Mesenchymal stem cell (in vitro differentiated cells and primary cell): ENCODE measurements around the gene AFG1L.

Source experiments
- DNase-seq: peaks from one replicate; pipeline ENCODE4 v3.0.0-alpha.2; 2013
- H2AFZ ChIP-seq: one replicate; pipeline ENCODE4 v1.6.1; 2013; ENCODE audit warnings: low read depth, mild to moderate bottlenecking, control low read depth, inconsistent platforms, low read length, moderate library complexity
- H2AK5ac ChIP-seq: 2 replicates; pipeline ENCODE4 v1.6.1; 2013; ENCODE audit warnings: low read length, moderate library complexity, mild to moderate bottlenecking, inconsistent platforms; ENCODE audit not compliant: severe bottlenecking
- H2BK120ac ChIP-seq: one replicate; pipeline ENCODE4 v1.6.1; 2013; ENCODE audit warnings: low read depth, mild to moderate bottlenecking, inconsistent platforms, low read length, moderate library complexity
- H2BK12ac ChIP-seq, 2 experiments: one replicate each; pipeline ENCODE4 v1.6.1; 2013; ENCODE audit warnings: inconsistent platforms in 2 of 2, low read length in 2 of 2, mild to moderate bottlenecking in 2 of 2, moderate library complexity in 2 of 2, control low read depth in 1 of 2
- H2BK15ac ChIP-seq: one replicate; pipeline ENCODE4 v1.6.1; 2013; ENCODE audit warnings: mild to moderate bottlenecking, low read depth, inconsistent platforms; ENCODE audit not compliant: poor library complexity, severe bottlenecking
- H2BK5ac ChIP-seq: 2 replicates; pipeline ENCODE4 v1.6.1; 2013; ENCODE audit warnings: low read depth, mild to moderate bottlenecking, low read length, control low read depth, inconsistent platforms; ENCODE audit not compliant: poor library complexity, severe bottlenecking
- H3K14ac ChIP-seq, 2 experiments: one replicate each; pipeline ENCODE4 v1.6.1; 2013; ENCODE audit warnings: inconsistent platforms in 2 of 2, low read length in 2 of 2, control low read depth in 1 of 2, mild to moderate bottlenecking in 1 of 2, moderate library complexity in 1 of 2
- H3K18ac ChIP-seq, 2 experiments: one replicate each; pipeline ENCODE4 v1.6.1; 2013; ENCODE audit warnings: inconsistent platforms in 2 of 2, low read length in 2 of 2, control low read depth in 1 of 2, low read depth in 1 of 2, mild to moderate bottlenecking in 1 of 2
- H3K23ac ChIP-seq, 2 experiments: one replicate each; pipeline ENCODE4 v1.6.1; 2013; ENCODE audit warnings: inconsistent platforms in 2 of 2, low read length in 2 of 2, mild to moderate bottlenecking in 2 of 2, moderate library complexity in 2 of 2, control low read depth in 1 of 2
- H3K27ac ChIP-seq: 2 replicates; pipeline ENCODE4 v1.5.1; 2013; ENCODE audit warnings: mild to moderate bottlenecking, moderate library complexity, low read length, control low read depth, inconsistent platforms; ENCODE audit not compliant: poor library complexity, severe bottlenecking
- H3K27me3 ChIP-seq, 2 experiments: 2 replicates each; pipeline versions ENCODE4 v1.6.1 to v1.7.0; 2013; ENCODE audit warnings: low read length in 2 of 2, mild to moderate bottlenecking in 2 of 2, moderate library complexity in 2 of 2, control low read depth in 1 of 2, inconsistent platforms in 1 of 2; ENCODE audit not compliant: control insufficient read depth in 1 of 2, insufficient read depth in 1 of 2
- H3K36me3 ChIP-seq, 2 experiments: 2 replicates each; pipeline versions ENCODE4 v1.6.1 to v1.7.0; 2013; ENCODE audit warnings: low read length in 2 of 2, control low read depth in 1 of 2, inconsistent platforms in 1 of 2, low read depth in 1 of 2, mild to moderate bottlenecking in 1 of 2; ENCODE audit not compliant: insufficient read depth in 2 of 2, control insufficient read depth in 1 of 2
- H3K4ac ChIP-seq, 2 experiments: one replicate each; pipeline ENCODE4 v1.6.1; 2013; ENCODE audit warnings: inconsistent platforms in 2 of 2, low read length in 2 of 2, mild to moderate bottlenecking in 2 of 2, moderate library complexity in 2 of 2, control low read depth in 1 of 2, low read depth in 1 of 2
- H3K4me1 ChIP-seq: 2 replicates; pipeline ENCODE4 v1.6.1; 2013; ENCODE audit warnings: low read depth, low read length, control low read depth; ENCODE audit not compliant: control insufficient read depth, insufficient read depth
- H3K4me2 ChIP-seq: 2 replicates; pipeline ENCODE4 v1.6.1; 2013; ENCODE audit warnings: low read length, mild to moderate bottlenecking, inconsistent platforms; ENCODE audit not compliant: poor library complexity, severe bottlenecking
- H3K4me3 ChIP-seq, 2 experiments: 2 replicates each; pipeline versions ENCODE4 v1.5.1 to v1.7.0; 2013; ENCODE audit warnings: low read length in 2 of 2, mild to moderate bottlenecking in 2 of 2, control low read depth in 1 of 2, low read depth in 1 of 2; ENCODE audit not compliant: insufficient read depth in 1 of 2
- H3K79me1 ChIP-seq: replicated peaks from 2 replicates; pipeline ENCODE4 v1.6.1; 2013; ENCODE audit warnings: mild to moderate bottlenecking, control low read depth, low read length, inconsistent platforms; ENCODE audit not compliant: poor library complexity, severe bottlenecking
- H3K9ac ChIP-seq: 2 replicates; pipeline ENCODE4 v1.7.0; 2013; ENCODE audit warnings: mild to moderate bottlenecking, low read length, moderate library complexity
- H3K9me3 ChIP-seq: 2 replicates; pipeline ENCODE4 v1.7.0; 2013; ENCODE audit warnings: mild to moderate bottlenecking, low read length; ENCODE audit not compliant: control insufficient read depth
- H4K8ac ChIP-seq: one replicate; pipeline ENCODE4 v1.6.1; 2013; ENCODE audit warnings: inconsistent platforms, mild to moderate bottlenecking, low read length, moderate library complexity
- H4K91ac ChIP-seq: one replicate; pipeline ENCODE4 v1.6.1; 2013; ENCODE audit warnings: mild to moderate bottlenecking, low read length, inconsistent platforms
- WGBS: methylation state at CpG from one replicate; pipeline ENCODE4 v1.1.7; 2013; ENCODE audit warnings: mixed read lengths; 5-methylcytosine and 5-hydroxymethylcytosine counted together

Gene AFG1L

DNA sequence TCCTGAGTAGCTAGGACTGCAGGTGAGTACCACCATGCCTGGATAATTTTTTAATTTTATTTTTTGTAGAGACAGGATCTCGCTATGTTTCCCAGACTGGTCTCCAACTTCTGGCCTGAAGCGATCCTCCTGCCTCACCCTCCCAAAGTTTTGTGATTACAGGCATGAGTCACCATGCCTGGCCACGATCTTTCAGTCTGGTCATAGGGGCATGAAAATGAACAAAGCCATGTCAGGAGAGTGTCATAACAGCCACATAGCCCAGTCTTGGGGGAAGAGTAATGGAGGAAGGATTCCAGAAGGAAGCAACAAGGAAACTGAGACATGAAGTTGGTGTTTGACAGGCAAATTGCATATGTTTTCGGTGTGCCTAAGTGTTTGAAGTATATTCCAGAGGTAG lies 17.0 kb upstream of the AFG1L start:
- Histone ChIP-seq H2BK5ac (no peak overlapping the region), H3K9me3 (no peaks in the 10 kb centered on the region), H3K4ac (no peak overlapping the region), H3K23ac (no peak overlapping the region), H3K79me1 (no peaks in the 10 kb centered on the region), H3K4me1 (no peaks in the 10 kb centered on the region), H2AFZ (no peak overlapping the region), H2AK5ac (no peak overlapping the region), H3K4me2 (no peak overlapping the region), H3K14ac (no peak overlapping the region), H3K18ac (no peak overlapping the region), H3K4me3 (no peak overlapping the region), H3K9ac (no peak overlapping the region), H4K8ac (no peak overlapping the region), H2BK12ac (no peak overlapping the region), H2BK15ac (no peak overlapping the region), H3K36me3 (no peaks in the 10 kb centered on the region), H2BK120ac (no peak overlapping the region), H4K91ac (no peak overlapping the region), H3K27ac (no peak overlapping the region), H3K27me3 (no peaks in the 10 kb centered on the region)
- 67% methylated on average over 4 of the region's 4 CpGs for WGBS
- DNase-seq: no peak

DNA sequence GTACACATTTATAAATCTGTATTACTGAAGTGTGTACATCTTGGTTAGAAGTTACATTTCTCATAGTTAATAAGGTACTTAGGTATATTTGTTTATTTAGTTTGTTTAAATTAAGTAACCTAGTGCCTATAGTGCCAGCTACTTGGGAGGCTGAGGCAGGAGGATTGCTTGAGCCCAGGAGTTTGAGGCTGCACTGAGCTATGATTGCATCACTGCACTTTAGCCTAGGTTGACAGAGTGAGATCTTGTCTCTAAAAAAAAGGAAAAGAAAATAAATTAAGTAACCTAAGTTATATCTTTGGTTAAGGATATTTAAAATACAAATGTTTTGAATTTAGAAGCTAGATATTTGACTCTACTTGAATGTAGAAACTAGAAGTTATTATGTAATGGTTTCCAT lies 9.5 kb upstream of the AFG1L start:
- no peaks in the 10 kb centered on the region for H3K9me3 ChIP-seq
- no peaks in the 10 kb centered on the region for H3K79me1 ChIP-seq
- no peaks in the 10 kb centered on the region for H3K27me3 ChIP-seq
- no peaks in the 10 kb centered on the region for H3K4me1 ChIP-seq
- no peak overlapping the region for H2BK12ac ChIP-seq
- H3K4me2 ChIP-seq: no peak overlapping the region
- H2AK5ac ChIP-seq: no peak overlapping the region
- H3K4me3 ChIP-seq: no peak overlapping the region
- no peak overlapping the region for H3K4ac ChIP-seq
- H3K27ac ChIP-seq: no peak overlapping the region
- H4K91ac ChIP-seq: no peak overlapping the region
- H3K14ac ChIP-seq: no peak overlapping the region
- no peak overlapping the region for H4K8ac ChIP-seq
- DNase-seq: no peak
- no peak overlapping the region for H2AFZ ChIP-seq
- H3K36me3 ChIP-seq: no peaks in the 10 kb centered on the region
- H2BK15ac ChIP-seq: no peak overlapping the region
- no peak overlapping the region for H2BK5ac ChIP-seq
- H3K18ac ChIP-seq: no peak overlapping the region
- no peak overlapping the region for H3K9ac ChIP-seq
- no peak overlapping the region for H3K23ac ChIP-seq
- H2BK120ac ChIP-seq: no peak overlapping the region

DNA sequence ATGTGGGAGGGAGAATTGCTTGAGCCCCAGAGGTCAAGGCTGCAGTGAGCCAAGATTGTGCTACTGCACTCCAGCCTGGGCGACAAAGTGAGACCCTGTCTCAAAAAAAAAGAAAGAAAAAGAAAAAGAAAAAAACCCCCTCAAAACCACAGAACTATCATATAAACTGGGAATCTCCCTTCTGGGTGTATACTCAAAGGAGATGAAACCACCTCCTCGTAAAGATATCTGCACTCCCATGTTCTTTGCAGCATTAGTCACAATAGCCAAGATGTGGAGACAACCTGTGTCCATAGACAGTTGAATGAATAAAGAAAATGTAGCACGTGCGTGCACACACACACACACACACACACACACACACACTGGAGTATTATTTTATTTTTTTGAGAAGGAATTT lies 8.5 kb upstream of the AFG1L start:
- H3K4ac ChIP-seq: no peak overlapping the region
- H2BK12ac ChIP-seq: no peak overlapping the region
- no peaks in the 10 kb centered on the region for H3K9me3 ChIP-seq
- H4K91ac ChIP-seq: no peak overlapping the region
- no peak for DNase-seq
- no peak overlapping the region for H3K4me3 ChIP-seq
- H3K36me3 ChIP-seq: no peaks in the 10 kb centered on the region
- no peak overlapping the region for H3K18ac ChIP-seq
- H3K23ac ChIP-seq: no peak overlapping the region
- H4K8ac ChIP-seq: no peak overlapping the region
- H3K4me1 ChIP-seq: no peaks in the 10 kb centered on the region
- 80% methylated on average over 2 of the region's 4 CpGs for WGBS
- no peaks in the 10 kb centered on the region for H3K27me3 ChIP-seq
- H2BK5ac ChIP-seq: no peak overlapping the region
- no peaks in the 10 kb centered on the region for H3K79me1 ChIP-seq
- H3K9ac ChIP-seq: no peak overlapping the region
- H2AK5ac ChIP-seq: no peak overlapping the region
- no peak overlapping the region for H2AFZ ChIP-seq
- H3K27ac ChIP-seq: no peak overlapping the region
- no peak overlapping the region for H3K14ac ChIP-seq
- no peak overlapping the region for H2BK120ac ChIP-seq
- no peak overlapping the region for H3K4me2 ChIP-seq
- no peak overlapping the region for H2BK15ac ChIP-seq

DNA sequence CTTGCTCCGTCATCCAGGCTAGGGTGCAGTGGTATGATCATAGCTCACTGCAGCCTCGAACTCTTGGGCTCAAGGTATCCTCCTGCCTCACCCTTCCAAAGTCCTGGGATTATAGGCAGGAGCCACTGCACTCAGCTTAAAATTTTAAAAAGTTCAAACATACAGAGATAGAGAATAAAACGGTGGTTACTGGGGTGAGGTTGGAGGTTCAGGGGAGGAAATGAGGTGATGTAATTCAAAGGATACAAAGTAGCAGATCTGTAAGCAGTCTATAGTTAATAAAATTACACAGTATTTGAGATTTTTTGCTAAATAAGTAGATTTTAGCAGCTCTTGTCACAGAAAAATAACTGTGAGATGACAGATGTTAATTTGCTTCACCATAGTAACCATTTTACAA lies 7.5 kb upstream of the AFG1L start:
- H4K91ac ChIP-seq: no peak overlapping the region
- no peak overlapping the region for H2BK12ac ChIP-seq
- 95% methylated on average over 3 of the region's 3 CpGs for WGBS
- no peak for DNase-seq
- no peak overlapping the region for H3K23ac ChIP-seq
- H3K4me3 ChIP-seq: no peak overlapping the region
- H2BK5ac ChIP-seq: no peak overlapping the region
- no peak overlapping the region for H2AFZ ChIP-seq
- H3K9me3 ChIP-seq: no peaks in the 10 kb centered on the region
- H3K27me3 ChIP-seq: no peaks in the 10 kb centered on the region
- H4K8ac ChIP-seq: no peak overlapping the region
- no peak overlapping the region for H2AK5ac ChIP-seq
- no peak overlapping the region for H3K14ac ChIP-seq
- no peak overlapping the region for H2BK120ac ChIP-seq
- no peaks in the 10 kb centered on the region for H3K36me3 ChIP-seq
- no peaks in the 10 kb centered on the region for H3K4me1 ChIP-seq
- no peak overlapping the region for H3K18ac ChIP-seq
- no peaks in the 10 kb centered on the region for H3K79me1 ChIP-seq
- H3K4me2 ChIP-seq: no peak overlapping the region
- no peak overlapping the region for H2BK15ac ChIP-seq
- H3K9ac ChIP-seq: no peak overlapping the region
- no peak overlapping the region for H3K4ac ChIP-seq
- H3K27ac ChIP-seq: no peak overlapping the region
